ENCODE data around the gene SERAC1.

The SERAC1 gene

GRCh38 chr6:158071121-158072082, 96.7 kb downstream of the SERAC1 start:
- in situ Hi-C loops (cut with HindIII; ENCODE audit: low sequenced_read_pairs) = no loop called here
- TF ChIP-seq CTCF (IDR thresholded peaks at IDR 0.05; ENCODE audit: low read depth, low read length, missing control alignments) = no peak
- H3K4me3 ChIP-seq (ENCODE audit: low read depth, low read length) = no peak overlapping the region
- no peak for DNase-seq (ENCODE audit: low read depth)

DNA sequence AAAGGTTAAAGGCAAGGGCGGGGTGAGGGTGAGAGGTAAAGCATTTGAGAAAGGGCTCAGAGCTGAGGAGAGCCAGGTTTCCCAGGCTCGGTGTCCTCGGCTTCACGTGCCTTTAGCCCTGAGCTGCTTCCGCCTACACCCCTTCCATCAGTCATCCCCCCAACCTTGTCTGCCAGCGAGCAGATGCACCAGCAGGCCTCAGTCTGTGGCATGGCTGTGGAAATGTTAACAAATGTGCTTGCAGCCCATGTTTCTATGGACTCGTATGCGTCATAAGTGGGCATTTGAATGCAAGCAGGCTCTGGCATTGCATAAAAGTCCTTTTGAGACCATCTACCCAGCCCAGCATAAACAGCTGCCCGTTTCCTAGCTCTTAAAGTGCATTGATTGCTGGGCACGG, 97.5 kb downstream of the SERAC1 start:
- no peak for TF ChIP-seq CTCF (IDR thresholded peaks at IDR 0.05; ENCODE audit: low read depth, low read length, missing control alignments)
- in situ Hi-C loops (cut with HindIII; ENCODE audit: low sequenced_read_pairs) = no loop called here
- DNase-seq (ENCODE audit: low read depth) = no peak
- H3K4me3 ChIP-seq (ENCODE audit: low read depth, low read length) = no peak overlapping the region

GRCh38 chr6:158069800-158070195, 98.3 kb downstream of the SERAC1 start:
- H3K4me3 ChIP-seq (ENCODE audit: low read depth, low read length) = no peak overlapping the region
- no peak for TF ChIP-seq CTCF (IDR thresholded peaks at IDR 0.05; ENCODE audit: low read depth, low read length, missing control alignments)
- DNase-seq (ENCODE audit: low read depth) = no peak
- in situ Hi-C loops (cut with HindIII; ENCODE audit: low sequenced_read_pairs) = no loop called here

DNA sequence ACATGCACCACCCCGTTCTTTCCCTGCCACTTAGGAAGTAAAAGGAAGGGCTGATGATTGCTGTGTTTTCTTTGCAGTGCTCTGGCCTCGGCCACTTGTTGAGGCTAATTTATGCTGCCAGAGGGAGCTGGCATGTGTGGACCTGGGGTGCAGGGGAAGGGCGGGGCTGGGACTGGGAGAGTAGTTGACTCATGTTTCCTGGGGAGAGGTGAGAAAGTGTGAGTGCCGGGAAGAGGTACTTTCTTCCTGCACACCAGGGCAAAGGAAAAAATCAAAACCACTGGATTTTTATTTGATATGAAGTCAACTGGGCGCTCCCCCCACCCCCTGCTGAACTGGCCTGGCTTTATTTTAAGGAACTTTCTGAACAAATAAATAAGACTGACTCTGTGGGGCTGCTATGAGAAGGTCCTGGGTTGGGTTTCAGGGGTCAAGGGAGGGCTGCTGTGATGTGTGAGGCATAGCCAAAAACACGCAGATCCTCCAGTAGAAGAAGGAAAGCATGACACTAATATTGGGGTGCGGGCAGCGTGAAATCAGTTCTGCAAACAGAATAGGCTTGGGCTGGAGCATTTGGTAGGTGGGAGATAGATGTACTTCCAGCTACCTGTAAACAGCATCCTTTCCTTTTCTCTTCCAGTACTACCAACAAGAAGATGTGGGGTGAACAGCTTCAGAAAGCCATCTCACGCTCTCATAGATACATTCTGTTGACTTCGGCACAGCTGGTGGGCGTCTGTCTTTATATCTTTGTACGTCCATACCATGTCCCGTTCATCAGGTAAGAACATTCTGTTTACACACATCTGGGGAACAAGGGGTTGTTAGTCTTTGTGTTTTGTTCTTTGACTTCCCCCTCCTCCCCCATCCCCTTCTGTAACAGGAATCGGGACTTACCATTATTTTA, 98.9 kb downstream of the SERAC1 start:
- H3K4me3 ChIP-seq (ENCODE audit: low read depth, low read length) = no peak overlapping the region
- no peak for TF ChIP-seq CTCF (IDR thresholded peaks at IDR 0.05; ENCODE audit: low read depth, low read length, missing control alignments)
- in situ Hi-C loops (cut with HindIII; ENCODE audit: low sequenced_read_pairs) = no loop called here
- no peak for DNase-seq (ENCODE audit: low read depth)

DNA sequence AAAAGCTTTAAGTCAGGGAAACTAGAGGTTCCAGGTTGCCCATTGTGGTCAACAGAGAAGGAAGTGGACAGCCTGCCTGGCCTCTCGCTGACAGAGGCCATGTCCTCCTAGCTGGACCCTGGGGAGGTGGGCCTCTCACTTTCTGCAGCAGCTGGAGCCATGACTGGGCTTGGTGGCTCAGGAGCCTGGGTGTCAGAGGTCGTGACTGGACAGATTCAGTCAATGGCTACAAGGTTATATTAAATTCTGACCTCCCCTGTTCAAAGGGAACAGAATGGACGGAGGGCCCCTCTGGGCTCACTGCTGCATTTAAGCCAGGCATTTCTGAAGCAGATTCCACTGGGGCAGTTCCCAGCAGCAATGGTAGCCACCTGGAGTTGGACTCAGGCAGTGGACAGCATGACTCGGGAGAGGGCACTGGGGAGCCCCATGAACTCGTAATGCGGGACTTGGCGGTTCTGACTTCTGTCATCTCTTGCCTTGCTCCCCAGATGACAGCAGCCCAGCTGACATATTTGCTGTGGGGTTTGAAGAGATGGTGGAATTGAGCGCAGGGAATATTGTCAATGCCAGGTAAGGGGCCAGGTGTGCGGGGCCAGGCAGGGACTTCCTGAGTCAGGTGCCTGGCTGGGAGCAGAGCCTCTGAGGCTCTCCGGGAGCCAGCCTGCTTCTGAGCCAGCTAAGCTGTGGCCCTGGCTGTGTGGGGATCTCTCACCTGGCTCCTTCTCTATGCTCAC, 99.7 kb downstream of the SERAC1 start:
- in situ Hi-C loops (cut with HindIII; ENCODE audit: low sequenced_read_pairs) = no loop called here
- no peak for TF ChIP-seq CTCF (IDR thresholded peaks at IDR 0.05; ENCODE audit: low read depth, low read length, missing control alignments)

More for the DNA sequence above, 99.7 kb downstream of the SERAC1 start:
- H3K4me3 ChIP-seq (ENCODE audit: low read depth, low read length) = no peak overlapping the region
- no peak for DNase-seq (ENCODE audit: low read depth)

Measured in astrocyte of the cerebellum (primary cell).